ENCODE results near the gene CHD6. TPM values are rescaled to one million over a fixed set of nuclear protein-coding genes. Genes with fewer than 3 reads are reported as not detected.

Gene CHD6
- total and polyA plus RNA-seq, 4 donors: 3.3 to 23.4 (median 18.2) TPM

- Histone ChIP-seq H3K27me3 (ENCODE audit: control insufficient read depth in 4 of 4, insufficient read depth in 4 of 4, low read length in 3 of 4) (no peaks in the 10 kb centered on the region), H3K36me3 (ENCODE audit: control insufficient read depth in 4 of 4, insufficient read depth in 3 of 4, low read depth in 1 of 4, low read length in 3 of 4) (peaks cover 0 to 2% (median 0%) of the 10 kb centered on the region in 4 donors), H3K4me3 (ENCODE audit: low read depth in 1 of 3, low read length in 3 of 3) (no peak overlapping the region), H3K9ac (ENCODE audit: low read depth in 1 of 2, low read length in 2 of 2) (no peak overlapping the region), H3K4me1 (ENCODE audit: control insufficient read depth in 4 of 4, insufficient read depth in 4 of 4, low read length in 3 of 4) (no peaks in the 10 kb centered on the region), H3K9me3 (ENCODE audit: control insufficient read depth in 4 of 4, low read length in 3 of 4) (no peaks in the 10 kb centered on the region), H3K27ac (ENCODE audit: low read depth in 1 of 2, low read length in 2 of 2) (no peak overlapping the region)
- 75% methylated on average over 3 of the region's 3 CpGs for WGBS
- TF ChIP-seq YY1 (IDR thresholded peaks at IDR 0.05) (no peak), ATF3 (IDR thresholded peaks at IDR 0.05) (no peak), FOXA1 (IDR thresholded peaks at IDR 0.05) (no peak), EGR1 (IDR thresholded peaks at IDR 0.05; ENCODE audit: low read depth in 2 of 2) (no peak), CTCF (IDR thresholded peaks at IDR 0.05; ENCODE audit: low read depth, low read length, missing input control) (no peak), MAX (IDR thresholded peaks at IDR 0.05) (no peak), REST (IDR thresholded peaks at IDR 0.05) (no peak), FOXA2 (IDR thresholded peaks at IDR 0.05) (no peak), SP1 (IDR thresholded peaks at IDR 0.05) (no peak), HNF4A (conservative IDR thresholded peaks at IDR 0.05) (no peak), TAF1 (conservative IDR thresholded peaks at IDR 0.05) (no peak), RAD21 (IDR thresholded peaks at IDR 0.05) (no peak), HNF4G (IDR thresholded peaks at IDR 0.05) (no peak), JUND (IDR thresholded peaks at IDR 0.05) (no peak), ZBTB33 (IDR thresholded peaks at IDR 0.05) (no peak), GABPA (IDR thresholded peaks at IDR 0.05 in 1 of 2, conservative IDR thresholded peaks at IDR 0.05 in 1 of 2) (no peak), NR2F2 (IDR thresholded peaks at IDR 0.05) (no peak), RXRA (IDR thresholded peaks at IDR 0.05) (no peak)
- no peak for DNase-seq (ENCODE audit: low spot score)
Measured at GRCh38 chr20:41526327-41526726, 91.8 kb downstream of the CHD6 start.

Measured in liver (tissue), 9 donors.